CD14-positive monocyte (primary cell): ENCODE results near the gene PLXNA4. TPM values are rescaled to one million over a fixed set of nuclear protein-coding genes. Genes with fewer than 3 reads are reported as not detected.

Experiments
- DNase-seq, 3 donors: peaks; one replicate each; pipeline ENCODE4 v3.0.0-alpha.2; 2011 to 2022
- H2AFZ ChIP-seq: 2 replicates; pipeline ENCODE4 v1.6.0; 2012; ENCODE audit warnings: mild to moderate bottlenecking, low read depth, low read length, inconsistent platforms; ENCODE audit not compliant: insufficient read depth, poor library complexity, severe bottlenecking
- H3K27ac ChIP-seq, 2 donors: 1 replicate in 1 of 2; 2 replicates in 1 of 2; pipeline ENCODE4 v1.5.1; 2012 to 2013; ENCODE audit warnings: low read length in 2 of 2, control low read depth in 1 of 2, inconsistent platforms in 1 of 2, low read depth in 1 of 2, mild to moderate bottlenecking in 1 of 2
- H3K27me3 ChIP-seq, 2 donors: one replicate each; pipeline versions ENCODE4 v1.6.0 to v1.6.1; 2011 to 2013; ENCODE audit warnings: low read length in 2 of 2; ENCODE audit not compliant: control insufficient read depth in 2 of 2, insufficient read depth in 2 of 2
- H3K36me3 ChIP-seq, 2 donors: replicated peaks in 1 of 2; 1 replicate in 1 of 2; 2 replicates in 1 of 2; pipeline versions ENCODE4 v1.5.1 to v1.6.1; 2012 to 2013; ENCODE audit warnings: low read length in 2 of 2, control low read depth in 1 of 2, inconsistent platforms in 1 of 2, mild to moderate bottlenecking in 1 of 2; ENCODE audit not compliant: insufficient read depth in 2 of 2, control insufficient read depth in 1 of 2
- H3K4me1 ChIP-seq, 2 donors: 1 replicate in 1 of 2; 2 replicates in 1 of 2; pipeline versions ENCODE4 v1.5.1 to v1.6.1; 2012 to 2013; ENCODE audit warnings: low read length in 2 of 2, control low read depth in 1 of 2, inconsistent platforms in 1 of 2, mild to moderate bottlenecking in 1 of 2, moderate library complexity in 1 of 2; ENCODE audit not compliant: insufficient read depth in 2 of 2, control insufficient read depth in 1 of 2
- H3K4me2 ChIP-seq: replicated peaks from 2 replicates; pipeline ENCODE3; 2012; ENCODE audit warnings: low read length, moderate library complexity, mild to moderate bottlenecking; ENCODE audit not compliant: poor library complexity, severe bottlenecking; ENCODE audit errors: extremely low read depth
- H3K4me3 ChIP-seq, 3 experiments: fragments of 200-600 bp in 1 of 3; sonication (generic) in 1 of 3; replicated peaks in 1 of 3; 1 replicate in 2 of 3; 2 replicates in 1 of 3; pipeline ENCODE4 v1.5.1; 2011 to 2013; ENCODE audit warnings: low read length in 3 of 3, mild to moderate bottlenecking in 3 of 3, control low read depth in 2 of 3, low read depth in 2 of 3, inconsistent platforms in 1 of 3, moderate library complexity in 1 of 3
- H3K79me2 ChIP-seq: 2 replicates; pipeline ENCODE4 v1.6.0; 2012; ENCODE audit warnings: mild to moderate bottlenecking, control low read depth, inconsistent platforms, low read length, moderate library complexity; ENCODE audit not compliant: insufficient read depth
- H3K9ac ChIP-seq: 2 replicates; pipeline ENCODE4 v1.6.0; 2017; ENCODE audit warnings: low read length, mild to moderate bottlenecking; ENCODE audit not compliant: insufficient read depth, poor library complexity, severe bottlenecking
- H3K9me3 ChIP-seq, 2 donors: replicated peaks in 1 of 2; 1 replicate in 1 of 2; 2 replicates in 1 of 2; pipeline versions ENCODE4 v1.5.1 to v1.6.1; 2012 to 2013; ENCODE audit warnings: low read length in 2 of 2, control low read depth in 1 of 2; ENCODE audit not compliant: control insufficient read depth in 1 of 2, insufficient read depth in 1 of 2
- H4K20me1 ChIP-seq: 2 replicates; pipeline ENCODE4 v1.6.0; 2012; ENCODE audit warnings: mild to moderate bottlenecking, low read length, control low read depth, moderate library complexity; ENCODE audit not compliant: insufficient read depth
- H3K27ac Mint-ChIP-seq, 7 donors: one replicate each; pipeline ENCODE4 v1.8.0; 2020; ENCODE audit warnings: mild to moderate bottlenecking in 7 of 7, mixed read lengths in 7 of 7, moderate library complexity in 6 of 7, inconsistent platforms in 2 of 7
- H3K27me3 Mint-ChIP-seq, 3 donors: one replicate each; pipeline ENCODE4 v1.8.0; 2021 to 2022; ENCODE audit warnings: low read depth in 3 of 3, mild to moderate bottlenecking in 3 of 3, mixed read lengths in 3 of 3, moderate library complexity in 3 of 3, inconsistent platforms in 1 of 3
- H3K36me3 Mint-ChIP-seq, 2 donors: one replicate each; pipeline ENCODE4 v1.8.0; 2020; ENCODE audit warnings: mixed read lengths in 2 of 2, inconsistent platforms in 1 of 2, mild to moderate bottlenecking in 1 of 2
- H3K4me1 Mint-ChIP-seq: one replicate; pipeline ENCODE4 v1.8.0; 2020; ENCODE audit warnings: mild to moderate bottlenecking, mixed read lengths
- H3K4me3 Mint-ChIP-seq, 2 donors: one replicate each; pipeline ENCODE4 v1.8.0; 2020; ENCODE audit warnings: mild to moderate bottlenecking in 2 of 2, mixed read lengths in 2 of 2, moderate library complexity in 1 of 2
- H3K9me3 Mint-ChIP-seq, 7 donors: one replicate each; pipeline ENCODE4 v1.8.0; 2020 to 2022; ENCODE audit warnings: mixed read lengths in 7 of 7, mild to moderate bottlenecking in 6 of 7, moderate library complexity in 6 of 7, inconsistent platforms in 2 of 7
- CTCF ChIP-seq: fragments of 200-600 bp; IDR thresholded peaks from one replicate; pipeline ENCODE4 v1.8.0; 2022; ENCODE audit warnings: antibody characterized with exemption, mild to moderate bottlenecking
- WGBS: methylation state at CpG from one replicate; pipeline ENCODE4 v1.1.5; 2013; ENCODE audit warnings: missing lambda C conversion rate; ENCODE audit not compliant: insufficient coverage; 5-methylcytosine and 5-hydroxymethylcytosine counted together
- intact Hi-C, 2 donors: fragments of 100-400 bp; cut with micrococcal nuclease; formaldehyde crosslinking; loops; one replicate each; pipeline versions ENCODE4 v1.15.0 to v1.15.1; 2023
- polyA plus RNA-seq, 3 donors: library from polyadenylated mRNA; depleted of rRNA in 1 of 3; unstranded in 2 of 3; stranded (reverse) in 1 of 3; fragments of 300-500 nt in 2 of 3; fragments of >200 nt in 1 of 3; fragmentation: Illumina TruSeq in 2 of 3; gene quantifications; 1 replicate in 2 of 3; 2 replicates in 1 of 3; pipeline ENCODE4 v1.2.3, GENCODE V29; 2012 to 2021

The PLXNA4 gene
- polyA plus RNA-seq, 3 donors, result not detected

GRCh38 chr7:132604121-132604520 lies 27.9 kb upstream of the PLXNA4 start:
- no peaks in the 10 kb centered on the region for H3K27me3 ChIP-seq
- H3K36me3 Mint-ChIP-seq, result no peaks in the 10 kb centered on the region
- no peak overlapping the region for H3K4me3 Mint-ChIP-seq
- no peak overlapping the region for H3K4me3 ChIP-seq
- H4K20me1 ChIP-seq, result no peaks in the 10 kb centered on the region
- no peaks in the 10 kb centered on the region for H3K9me3 ChIP-seq
- no peak overlapping the region for H3K9ac ChIP-seq
- H3K27me3 Mint-ChIP-seq, result peaks cover 0 to 1% (median 0%) of the 10 kb centered on the region in 3 donors
- no CpG with 5 or more reads among the region's 4 CpGs for WGBS
- H3K36me3 ChIP-seq, result no peaks in the 10 kb centered on the region
- H3K79me2 ChIP-seq, result no peaks in the 10 kb centered on the region
- DNase-seq, result no peak
- no peak for TF ChIP-seq CTCF
- no peak overlapping the region for H3K4me2 ChIP-seq
- intact Hi-C loops, result no loop called here
- H3K27ac Mint-ChIP-seq, result peak overlapping the region in 1 of 7 donors; percentile 5
- H3K27ac ChIP-seq, result no peak overlapping the region
- no peak overlapping the region for H2AFZ ChIP-seq
- H3K4me1 ChIP-seq, result no peaks in the 10 kb centered on the region
- no peaks in the 10 kb centered on the region for H3K4me1 Mint-ChIP-seq
- H3K9me3 Mint-ChIP-seq, result no peaks in the 10 kb centered on the region

- H3K9me3 Mint-ChIP-seq, result no peaks in the 10 kb centered on the region
- no peak overlapping the region for H3K27ac ChIP-seq
- H4K20me1 ChIP-seq, result no peaks in the 10 kb centered on the region
- no peak overlapping the region for H3K27ac Mint-ChIP-seq
- no peak for DNase-seq
- no peaks in the 10 kb centered on the region for H3K27me3 ChIP-seq
- H3K27me3 Mint-ChIP-seq, result peaks cover 0 to 1% (median 0%) of the 10 kb centered on the region in 3 donors
- no peak overlapping the region for H3K9ac ChIP-seq
- no peak overlapping the region for H3K4me3 Mint-ChIP-seq
- H3K4me1 ChIP-seq, result no peaks in the 10 kb centered on the region
- no peaks in the 10 kb centered on the region for H3K4me1 Mint-ChIP-seq
- WGBS, result 70% methylated on average over 2 of the region's 6 CpGs
- no peak for TF ChIP-seq CTCF
- no peaks in the 10 kb centered on the region for H3K9me3 ChIP-seq
- no peaks in the 10 kb centered on the region for H3K79me2 ChIP-seq
- no peaks in the 10 kb centered on the region for H3K36me3 Mint-ChIP-seq
- no peak overlapping the region for H3K4me3 ChIP-seq
- H3K36me3 ChIP-seq, result no peaks in the 10 kb centered on the region
- no peak overlapping the region for H3K4me2 ChIP-seq
- intact Hi-C loops, result no loop called here
- no peak overlapping the region for H2AFZ ChIP-seq
Observed at GRCh38 chr7:132603220-132603833, 27.1 kb upstream of the PLXNA4 start.
